ENCODE measurements around the gene SLC23A3.

Gene SLC23A3

DNA sequence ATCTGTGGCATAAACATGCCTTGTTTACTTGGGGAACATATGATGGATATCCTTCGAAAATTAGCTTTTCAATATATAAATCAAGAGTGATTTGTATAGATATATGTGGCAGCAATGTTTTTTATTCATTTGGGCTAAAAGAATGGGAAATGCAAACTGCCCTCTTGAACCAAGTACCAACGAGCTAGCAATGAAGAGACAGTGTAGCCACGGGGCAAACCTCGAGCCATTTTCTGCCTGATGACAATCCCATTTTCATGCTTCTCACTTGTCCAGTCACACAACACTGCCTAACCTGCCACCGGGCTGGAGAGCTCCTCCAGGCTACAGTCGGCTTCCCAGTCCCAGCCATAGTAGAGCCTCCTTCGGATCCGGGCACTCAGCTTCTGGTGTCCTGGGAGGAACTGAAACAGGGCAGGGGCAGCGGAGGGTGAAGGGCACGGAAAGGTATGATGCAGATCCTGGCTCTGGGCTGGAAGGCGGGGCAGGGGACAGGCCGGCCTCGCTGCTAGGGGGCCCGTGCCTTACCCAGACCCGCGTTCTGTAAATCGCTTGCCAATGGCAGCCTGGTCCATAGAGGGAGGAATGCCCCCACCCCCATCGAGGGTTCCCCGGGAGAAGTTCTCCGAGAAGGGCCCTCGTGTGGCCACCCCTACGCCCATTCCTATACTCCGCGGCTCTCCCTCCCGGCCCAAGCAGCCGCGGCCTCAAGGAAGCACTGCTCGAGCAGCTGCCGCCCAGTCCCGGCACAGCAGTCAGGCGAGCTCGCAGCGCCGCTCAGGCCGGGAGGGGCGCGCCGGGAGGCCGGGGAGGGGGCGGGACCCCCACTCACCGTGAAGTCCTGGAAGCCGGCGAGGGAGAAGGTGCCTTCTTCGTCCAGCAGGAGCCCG is 6.3 kb upstream of the SLC23A3 start:
- DNase-seq (ENCODE audit: low read depth in 2 of 2), result no peak

GRCh38 chr2:219175486-219175885 is 5.7 kb upstream of the SLC23A3 start:
- no peak for DNase-seq (ENCODE audit: low read depth in 2 of 2)

DNA sequence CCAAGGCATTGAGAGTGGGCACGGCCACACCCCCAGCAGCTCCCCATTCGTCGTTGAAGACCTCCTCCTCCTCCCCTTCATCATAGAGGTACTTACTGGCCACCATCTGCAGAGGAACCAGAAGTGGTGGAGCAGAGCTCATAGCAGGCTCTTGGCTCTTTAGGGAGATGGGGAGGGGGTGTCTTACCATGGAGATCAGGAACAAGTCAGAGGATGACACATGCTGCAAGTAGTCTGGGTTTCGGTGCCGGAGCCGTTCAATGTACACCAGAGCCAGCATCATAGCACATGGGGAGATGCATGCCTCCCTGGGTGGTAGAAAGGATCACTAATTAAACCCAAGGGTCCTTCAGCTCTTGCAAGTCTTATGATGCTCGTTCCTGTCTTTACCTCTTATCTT is 5.0 kb upstream of the SLC23A3 start:
- DNase-seq (ENCODE audit: low read depth in 2 of 2), result no peak

GRCh38 chr2:219174146-219174545 is 4.3 kb upstream of the SLC23A3 start:
- DNase-seq (ENCODE audit: low read depth in 2 of 2), result no peak

GRCh38 chr2:219173176-219173575 is 3.3 kb upstream of the SLC23A3 start:
- DNase-seq (ENCODE audit: low read depth in 2 of 2), result no peak

GRCh38 chr2:219172231-219173154 is 2.7 kb upstream of the SLC23A3 start:
- DNase-seq (ENCODE audit: low read depth in 2 of 2), result no peak

DNA sequence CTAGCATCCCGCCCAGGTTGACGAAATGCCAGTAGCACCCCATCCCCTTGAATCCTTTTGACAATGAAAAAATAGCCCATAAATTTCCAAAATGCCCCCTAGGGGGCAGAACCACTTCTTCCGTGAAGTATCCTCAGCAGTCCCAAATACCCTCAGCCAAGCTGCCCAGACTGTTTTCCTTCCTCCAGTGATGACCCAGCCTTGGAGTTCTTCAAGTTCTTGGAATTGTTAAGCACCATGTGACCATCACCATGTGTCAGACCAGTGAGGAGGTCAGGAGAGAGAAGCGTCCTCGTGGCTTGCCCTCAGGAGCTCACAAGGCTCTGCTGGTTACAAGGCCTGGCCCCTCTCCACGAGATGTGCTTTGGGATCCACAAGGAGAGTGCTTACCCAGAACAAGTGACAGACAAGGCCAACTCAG is 1.4 kb upstream of the SLC23A3 start:
- DNase-seq (ENCODE audit: low read depth in 2 of 2), result no peak

- DNase-seq (ENCODE audit: low read depth in 2 of 2), result no peak
Observed at GRCh38 chr2:219168932-219169331, 897 bp downstream of the SLC23A3 start.

DNA sequence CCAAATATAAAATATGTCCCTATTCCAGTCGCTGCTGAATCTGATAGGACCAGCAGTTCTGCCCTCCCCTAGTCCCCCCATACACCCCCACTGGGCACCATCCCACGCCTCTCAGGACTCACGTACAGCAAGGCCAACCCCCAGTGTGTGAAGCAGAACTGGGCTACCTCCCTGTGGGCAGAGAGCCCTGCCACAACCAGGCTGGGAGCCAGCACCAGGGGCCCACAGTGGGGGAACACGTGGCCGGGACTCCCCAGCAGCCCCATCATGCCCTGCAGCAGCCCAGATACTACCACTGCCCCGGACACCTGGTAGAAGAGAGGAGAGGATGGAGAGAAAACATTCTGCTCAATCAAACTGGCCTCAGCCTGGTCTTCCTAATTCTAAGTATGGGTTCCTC is 1.3 kb downstream of the SLC23A3 start:
- no peak for DNase-seq (ENCODE audit: low read depth in 2 of 2)

DNA sequence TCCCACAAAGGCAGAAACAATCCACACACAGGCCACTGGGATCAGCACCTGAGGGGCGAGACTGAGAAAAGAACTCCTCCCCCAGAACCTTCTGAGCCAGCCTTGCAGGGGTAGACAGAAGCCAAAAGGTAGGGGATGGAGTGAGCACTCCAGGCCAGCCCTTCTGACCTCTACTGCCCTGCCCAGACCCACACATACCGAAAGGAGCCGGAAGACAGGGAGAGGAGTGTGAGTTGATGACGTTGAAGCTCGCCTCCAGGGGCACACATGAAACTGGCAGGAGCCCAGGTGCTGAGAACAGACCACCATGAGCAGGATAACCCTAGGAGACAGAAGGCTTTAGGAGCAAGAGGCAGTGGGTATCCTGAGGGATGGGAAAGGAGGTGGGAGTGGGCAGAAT is 1.8 kb downstream of the SLC23A3 start:
- DNase-seq (ENCODE audit: low read depth in 2 of 2), result no peak

GRCh38 chr2:219165058-219165911 is 4.5 kb downstream of the SLC23A3 start:
- DNase-seq (ENCODE audit: low read depth in 2 of 2), result no peak

- no peak for DNase-seq (ENCODE audit: low read depth in 2 of 2)
Observed at GRCh38 chr2:219163156-219163555, 6.7 kb downstream of the SLC23A3 start.

DNA sequence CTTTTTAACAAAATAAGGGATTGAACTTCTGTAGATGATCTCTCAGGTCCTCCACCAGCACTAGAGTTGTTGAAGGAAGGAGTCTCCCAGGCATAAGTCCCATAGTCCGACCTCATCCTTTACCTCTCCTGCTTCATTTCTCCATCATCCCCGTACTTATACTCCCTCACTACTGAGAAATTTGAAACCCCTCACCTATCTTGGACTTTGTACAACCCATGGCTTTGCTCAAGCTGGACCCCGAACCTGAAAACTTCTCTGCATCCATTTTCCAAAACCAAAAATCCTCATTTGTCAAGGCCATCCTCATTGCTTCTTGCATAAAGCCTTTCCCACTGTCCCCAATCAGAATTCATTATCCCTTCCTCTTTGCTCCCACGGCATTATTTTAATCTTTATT is 8.7 kb downstream of the SLC23A3 start:
- no peak for DNase-seq (ENCODE audit: low read depth in 2 of 2)

DNA sequence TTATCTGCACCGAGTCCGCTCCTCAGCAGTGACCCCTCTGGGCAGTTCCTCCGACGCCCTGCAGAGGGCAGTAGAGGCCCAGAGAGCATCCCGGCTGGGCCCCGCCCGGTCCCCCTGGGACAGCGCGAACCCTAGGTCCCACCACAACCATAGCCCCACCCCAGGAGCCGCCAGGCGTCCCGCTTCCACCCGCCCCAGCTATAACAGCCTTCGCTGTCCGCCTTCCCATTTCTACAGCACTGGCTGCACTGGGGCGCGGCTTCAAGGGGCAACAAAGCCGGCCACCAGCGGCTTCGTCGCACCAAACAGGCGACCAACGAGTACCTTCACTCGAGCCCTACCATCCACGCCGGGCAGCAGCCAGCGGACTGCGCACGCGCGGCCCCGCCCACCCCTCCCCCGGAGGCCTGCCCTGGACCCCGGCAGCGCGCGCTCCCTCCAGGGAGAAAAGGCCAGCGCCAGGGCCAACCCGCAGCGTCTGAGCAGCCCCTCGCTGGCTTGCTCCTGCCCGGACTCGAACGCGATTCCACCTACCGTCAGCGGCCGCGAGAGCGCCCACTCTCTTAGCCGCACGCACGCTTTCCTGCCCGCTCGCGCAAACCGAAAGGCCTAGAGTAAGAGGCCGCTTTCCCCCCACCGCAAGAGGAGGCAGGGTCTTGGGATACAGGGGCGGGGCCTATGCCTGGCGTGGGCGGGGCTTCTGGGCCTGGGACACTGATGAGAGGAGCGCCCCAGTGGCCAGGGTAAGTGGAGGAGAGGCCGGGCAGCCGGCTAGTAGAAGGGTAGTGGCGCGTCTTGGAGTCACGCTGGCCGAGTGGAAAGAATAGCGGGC is 9.4 kb downstream of the SLC23A3 start, which contains the start of gene NHEJ1:
TSS of gene NHEJ1 (minus strand) at position 630 of the 832 bp plus-strand sequence. CDS start 2,453 bp downstream, outside the sequence.
- DNase-seq (ENCODE audit: low read depth in 2 of 2), result peak; percentile 85 to 88

DNA sequence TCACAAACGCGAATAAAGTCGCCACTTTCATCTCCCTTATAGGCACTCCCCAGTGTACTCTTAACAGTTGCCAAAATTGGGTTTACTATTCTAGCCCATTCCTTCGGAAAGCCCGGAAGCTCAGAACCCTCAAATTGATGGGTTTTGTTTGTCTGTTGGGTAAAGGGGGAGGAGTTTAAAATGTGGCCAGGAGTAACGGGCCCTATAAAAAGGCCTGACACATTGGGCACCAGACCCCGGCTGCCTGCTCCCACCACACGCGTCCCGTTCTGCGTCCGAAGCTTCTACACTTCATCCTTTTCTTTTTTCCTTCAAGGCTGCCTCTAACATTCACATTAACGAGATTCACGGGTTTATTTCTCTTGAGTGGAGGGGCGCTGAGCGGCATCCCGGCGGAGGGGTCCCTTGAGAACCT is 10.1 kb downstream of the SLC23A3 start:
- no peak for DNase-seq (ENCODE audit: low read depth in 2 of 2)

DNA sequence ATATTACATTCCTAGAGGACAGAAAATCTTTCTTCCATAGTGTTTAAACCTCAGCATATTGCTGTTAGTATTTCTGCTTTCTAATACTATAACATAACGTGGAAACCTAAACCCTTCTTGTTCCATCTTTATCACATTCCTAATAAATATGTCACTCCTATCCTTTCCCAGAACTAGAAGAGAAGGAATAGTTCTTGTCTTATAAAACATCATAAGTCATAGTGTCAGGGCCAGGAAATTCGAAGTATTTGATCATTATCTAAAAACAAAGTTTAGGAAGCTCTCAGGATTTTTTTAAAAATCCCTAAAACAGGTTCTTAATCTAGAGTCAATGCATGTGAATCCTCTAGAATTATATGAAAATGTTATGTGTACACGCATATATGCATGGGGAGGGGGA is 11.2 kb downstream of the SLC23A3 start:
- DNase-seq (ENCODE audit: low read depth in 2 of 2), result no peak

DNA sequence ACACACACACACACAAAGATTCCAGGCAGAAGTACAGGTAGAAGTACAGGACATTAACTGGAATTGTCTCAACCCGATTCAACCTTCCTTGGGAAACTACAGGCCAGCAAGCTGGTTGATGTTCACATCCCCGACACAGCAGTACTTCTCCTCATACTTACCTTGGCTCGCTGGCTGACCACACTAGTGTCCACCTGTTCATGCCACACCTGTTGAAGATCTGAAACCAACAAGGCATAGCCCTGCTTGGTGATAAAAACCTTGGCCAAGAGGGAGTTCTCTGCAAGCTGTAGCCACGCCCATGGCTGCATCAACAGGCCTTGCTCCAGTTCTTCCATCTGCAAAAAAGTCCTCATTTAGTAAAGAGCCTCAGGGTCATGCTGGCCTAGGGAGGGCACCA is 11.8 kb downstream of the SLC23A3 start:
- DNase-seq (ENCODE audit: low read depth in 2 of 2), result no peak

- DNase-seq (ENCODE audit: low read depth in 2 of 2), result no peak
Observed at GRCh38 chr2:219157396-219157795, 12.4 kb downstream of the SLC23A3 start.

- peak in 1 of 2 donors; percentile 31 for DNase-seq (ENCODE audit: low read depth in 2 of 2)
Observed at GRCh38 chr2:219155054-219155644, 14.7 kb downstream of the SLC23A3 start.

- no peak for DNase-seq (ENCODE audit: low read depth in 2 of 2)
Observed at GRCh38 chr2:219149667-219150066, 20.2 kb downstream of the SLC23A3 start.
